Measurements from ENCODE around the gene IFT122. TPM values are rescaled to one million over a fixed set of nuclear protein-coding genes. Genes with fewer than 3 reads are reported as not detected.
"Not testable (repeated sequence)": the region's sequence is repeated elsewhere in the genome, so short reads cannot be mapped to it uniquely, and the experiment has no call there.

IFT122 gene
- total and polyA plus RNA-seq, 4 donors = 10.1 to 41.2 (median 32.2) TPM

- no peak for DNase-seq
- H3K36me3 ChIP-seq (ENCODE audit: control insufficient read depth in 1 of 2, insufficient read depth in 2 of 2, low read length in 1 of 2) = no peaks in the 10 kb centered on the region
- H3K27me3 ChIP-seq (ENCODE audit: control insufficient read depth in 1 of 2, insufficient read depth in 2 of 2, low read length in 1 of 2) = no peaks in the 10 kb centered on the region
- intact Hi-C loops (cut with DNase I) = no loop called here
- no peak for ATAC-seq (ENCODE audit: low FRiP score)
- H3K9me3 ChIP-seq (ENCODE audit: control insufficient read depth, low read length) = no peaks in the 10 kb centered on the region
- H3K27ac ChIP-seq (ENCODE audit: low read depth in 1 of 2, low read length in 2 of 2) = no peak overlapping the region
- 97 to 98% methylated on average over 5 of the region's 5 CpGs for WGBS, 2 donors
- no peak overlapping the region for H3K4me3 ChIP-seq (ENCODE audit: low read length in 2 of 2)
- no peaks in the 10 kb centered on the region for H3K4me1 ChIP-seq (ENCODE audit: control insufficient read depth in 1 of 2, insufficient read depth in 2 of 2, low read length in 2 of 2)
These were observed 102.7 kb downstream of the IFT122 start for GRCh38 chr3:129542747-129543146.

DNA sequence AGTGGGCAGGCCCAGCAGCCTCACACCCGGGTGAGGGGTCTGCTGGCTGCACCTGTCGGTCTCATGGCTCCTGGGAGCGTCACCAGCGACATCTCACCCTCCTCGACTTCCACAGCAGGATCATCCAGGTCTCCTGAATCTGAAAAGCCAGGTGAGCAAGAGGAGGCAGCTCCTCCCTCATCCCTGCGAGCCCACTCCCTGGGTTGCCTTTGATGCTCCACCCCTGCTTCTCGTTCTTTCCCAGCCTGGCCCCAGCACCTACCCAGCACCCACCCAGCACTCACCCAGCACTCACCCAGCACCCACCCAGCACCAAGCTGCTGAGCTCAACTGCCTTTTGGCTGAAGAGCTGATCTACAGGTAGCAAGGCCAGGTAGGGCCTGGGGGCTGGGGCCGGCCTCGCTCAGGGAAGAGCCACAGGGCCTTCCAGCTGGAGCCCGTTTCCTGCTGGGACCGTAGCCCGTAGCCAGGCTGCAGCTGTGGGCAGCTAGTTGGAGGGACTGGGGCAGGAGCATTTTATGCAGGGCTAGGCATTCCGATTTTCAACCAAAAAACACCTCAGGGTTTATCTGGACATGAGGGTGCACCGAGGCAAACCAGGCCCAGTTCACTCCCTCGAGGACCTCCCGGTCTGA is 103.2 kb downstream of the IFT122 start, which contains the start of gene H1-8:
TSS of gene H1-8 (plus strand) at position 20 of the 635 bp plus-strand sequence. CDS start at position 64, 44 bp downstream.
- Histone ChIP-seq H3K36me3 (ENCODE audit: control insufficient read depth in 1 of 2, insufficient read depth in 2 of 2, low read length in 1 of 2) (no peaks in the 10 kb centered on the region), H3K27ac (ENCODE audit: low read depth in 1 of 2, low read length in 2 of 2) (no peak within 1 kb of the TSS), H3K9me3 (ENCODE audit: control insufficient read depth, low read length) (no peaks in the 10 kb centered on the region), H3K4me1 (ENCODE audit: control insufficient read depth in 1 of 2, insufficient read depth in 2 of 2, low read length in 2 of 2) (no peaks in the 10 kb centered on the region), H3K4me3 (ENCODE audit: low read length in 2 of 2) (no peak within 1 kb of the TSS), H3K27me3 (ENCODE audit: control insufficient read depth in 1 of 2, insufficient read depth in 2 of 2, low read length in 1 of 2) (no peaks in the 10 kb centered on the region)
- DNase-seq (no peak), ATAC-seq (ENCODE audit: low FRiP score) (no peak)
- 90 to 91% methylated on average over 16 of the region's 16 CpGs for WGBS, 2 donors
- intact Hi-C loops (cut with DNase I) = no loop called here

GRCh38 chr3:129543999-129544398 is 104.0 kb downstream of the IFT122 start:
- ATAC-seq (ENCODE audit: low FRiP score) (no peak), DNase-seq (no peak)
- Histone ChIP-seq H3K27ac (ENCODE audit: low read depth in 1 of 2, low read length in 2 of 2) (no peak overlapping the region), H3K4me3 (ENCODE audit: low read length in 2 of 2) (no peak overlapping the region), H3K27me3 (ENCODE audit: control insufficient read depth in 1 of 2, insufficient read depth in 2 of 2, low read length in 1 of 2) (no peaks in the 10 kb centered on the region), H3K36me3 (ENCODE audit: control insufficient read depth in 1 of 2, insufficient read depth in 2 of 2, low read length in 1 of 2) (no peaks in the 10 kb centered on the region), H3K9me3 (ENCODE audit: control insufficient read depth, low read length) (no peaks in the 10 kb centered on the region), H3K4me1 (ENCODE audit: control insufficient read depth in 1 of 2, insufficient read depth in 2 of 2, low read length in 2 of 2) (no peaks in the 10 kb centered on the region)
- WGBS, 2 donors = 93 to 94% methylated on average over 9 of the region's 9 CpGs
- intact Hi-C loops (cut with DNase I) = no loop called here

DNA sequence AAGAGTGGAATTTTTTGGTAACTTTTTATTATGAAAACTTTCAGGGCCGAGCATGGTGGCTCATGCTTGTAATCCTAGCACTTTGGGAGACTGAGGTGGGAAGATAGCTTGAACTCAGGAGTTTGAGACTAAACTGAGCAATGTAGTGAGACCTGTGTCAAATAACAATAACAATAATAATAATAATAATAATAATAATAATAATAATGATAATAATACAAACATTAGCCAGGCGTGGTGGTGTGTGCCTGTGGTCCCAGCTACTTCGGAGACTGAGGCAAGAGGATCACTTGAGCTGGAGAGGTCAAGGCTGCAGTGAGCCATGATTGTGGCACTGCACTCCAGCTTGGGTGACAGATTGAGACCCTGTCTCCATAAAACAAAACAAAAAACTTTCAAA is 105.9 kb downstream of the IFT122 start:
- 89 to 95% methylated on average over 3 of the region's 3 CpGs for WGBS, 2 donors
- H3K9me3 ChIP-seq (ENCODE audit: control insufficient read depth, low read length); H3K27ac ChIP-seq (ENCODE audit: low read depth in 1 of 2, low read length in 2 of 2); H3K4me1 ChIP-seq (ENCODE audit: control insufficient read depth in 1 of 2, insufficient read depth in 2 of 2, low read length in 2 of 2); DNase-seq; H3K36me3 ChIP-seq (ENCODE audit: control insufficient read depth in 1 of 2, insufficient read depth in 2 of 2, low read length in 1 of 2); ATAC-seq (ENCODE audit: low FRiP score); H3K4me3 ChIP-seq (ENCODE audit: low read length in 2 of 2); intact Hi-C loops (cut with DNase I); H3K27me3 ChIP-seq (ENCODE audit: control insufficient read depth in 1 of 2, insufficient read depth in 2 of 2, low read length in 1 of 2): not testable (repeated sequence)

GRCh38 chr3:129547241-129547640 is 107.2 kb downstream of the IFT122 start:
- H3K4me1 ChIP-seq (ENCODE audit: control insufficient read depth in 1 of 2, insufficient read depth in 2 of 2, low read length in 2 of 2) = no peaks in the 10 kb centered on the region
- WGBS, 2 donors = 97 to 98% methylated on average over 22 to 24 of the region's 24 CpGs
- no peak overlapping the region for H3K4me3 ChIP-seq (ENCODE audit: low read length in 2 of 2)
- H3K9me3 ChIP-seq (ENCODE audit: control insufficient read depth, low read length) = no peaks in the 10 kb centered on the region
- ATAC-seq (ENCODE audit: low FRiP score) (no peak), DNase-seq (no peak)
- H3K27me3 ChIP-seq (ENCODE audit: control insufficient read depth in 1 of 2, insufficient read depth in 2 of 2, low read length in 1 of 2) = no peaks in the 10 kb centered on the region
- no peaks in the 10 kb centered on the region for H3K36me3 ChIP-seq (ENCODE audit: control insufficient read depth in 1 of 2, insufficient read depth in 2 of 2, low read length in 1 of 2)
- intact Hi-C loops (cut with DNase I) = no loop called here
- no peak overlapping the region for H3K27ac ChIP-seq (ENCODE audit: low read depth in 1 of 2, low read length in 2 of 2)

DNA sequence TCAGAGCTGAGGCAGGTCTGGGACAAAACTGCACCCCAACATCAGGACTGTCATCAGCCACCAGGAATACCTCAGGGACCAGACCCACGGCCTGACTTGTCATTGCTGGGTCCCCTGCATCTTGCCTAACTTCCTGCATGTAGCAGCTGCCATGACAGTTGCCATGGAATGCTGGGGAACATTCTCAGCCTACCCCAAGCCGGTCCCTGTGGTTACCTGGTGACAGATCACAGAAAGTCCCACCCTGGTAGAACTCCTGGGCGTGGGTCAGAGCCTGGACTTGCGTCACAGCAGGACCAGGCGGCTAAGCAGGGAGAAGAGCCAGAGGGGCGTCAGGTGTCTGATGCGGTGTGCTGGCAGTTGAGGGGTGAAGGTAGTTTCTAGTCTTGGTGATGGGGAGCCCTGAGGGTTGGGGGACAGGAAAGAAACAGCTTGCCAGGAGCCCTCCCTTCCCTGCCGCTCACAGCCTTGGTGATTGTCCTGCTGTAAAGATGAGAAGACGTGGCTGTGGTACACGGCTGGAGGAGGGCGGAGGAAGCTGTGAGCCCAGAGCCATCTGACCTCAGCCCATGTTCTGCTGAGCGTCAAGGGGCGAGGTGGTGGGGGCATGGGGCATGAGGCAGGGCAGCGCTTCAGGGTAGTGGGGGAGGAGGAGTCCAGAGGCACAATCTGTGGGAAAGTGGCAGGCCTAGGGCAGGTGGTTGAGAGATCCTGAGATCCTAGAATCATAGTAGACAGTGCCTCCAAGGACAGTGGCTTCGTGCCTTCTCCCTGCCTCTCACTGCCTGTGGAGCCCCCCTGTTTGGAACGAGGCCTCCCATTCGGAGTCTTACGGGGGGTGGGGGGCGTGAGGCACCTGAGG is 108.3 kb downstream of the IFT122 start:
- H3K9me3 ChIP-seq (ENCODE audit: control insufficient read depth, low read length) = no peaks in the 10 kb centered on the region
- no peaks in the 10 kb centered on the region for H3K27me3 ChIP-seq (ENCODE audit: control insufficient read depth in 1 of 2, insufficient read depth in 2 of 2, low read length in 1 of 2)
- no peaks in the 10 kb centered on the region for H3K4me1 ChIP-seq (ENCODE audit: control insufficient read depth in 1 of 2, insufficient read depth in 2 of 2, low read length in 2 of 2)
- no peak overlapping the region for H3K4me3 ChIP-seq (ENCODE audit: low read length in 2 of 2)
- ATAC-seq (ENCODE audit: low FRiP score) = no peak
- 93 to 96% methylated on average over 19 of the region's 19 CpGs for WGBS, 2 donors
- DNase-seq = no peak
- intact Hi-C loops (cut with DNase I) = no loop called here
- no peaks in the 10 kb centered on the region for H3K36me3 ChIP-seq (ENCODE audit: control insufficient read depth in 1 of 2, insufficient read depth in 2 of 2, low read length in 1 of 2)
- no peak overlapping the region for H3K27ac ChIP-seq (ENCODE audit: low read depth in 1 of 2, low read length in 2 of 2)

GRCh38 chr3:129549006-129549800 is 109.2 kb downstream of the IFT122 start:
- Histone ChIP-seq H3K27ac (ENCODE audit: low read depth in 1 of 2, low read length in 2 of 2) (no peak overlapping the region), H3K9me3 (ENCODE audit: control insufficient read depth, low read length) (no peaks in the 10 kb centered on the region), H3K27me3 (ENCODE audit: control insufficient read depth in 1 of 2, insufficient read depth in 2 of 2, low read length in 1 of 2) (no peaks in the 10 kb centered on the region), H3K4me1 (ENCODE audit: control insufficient read depth in 1 of 2, insufficient read depth in 2 of 2, low read length in 2 of 2) (no peaks in the 10 kb centered on the region), H3K4me3 (ENCODE audit: low read length in 2 of 2) (no peak overlapping the region), H3K36me3 (ENCODE audit: control insufficient read depth in 1 of 2, insufficient read depth in 2 of 2, low read length in 1 of 2) (no peaks in the 10 kb centered on the region)
- 91 to 94% methylated on average over 18 of the region's 18 CpGs for WGBS, 2 donors
- intact Hi-C loops (cut with DNase I) = no loop called here
- ATAC-seq (ENCODE audit: low FRiP score) (no peak), DNase-seq (no peak)

DNA sequence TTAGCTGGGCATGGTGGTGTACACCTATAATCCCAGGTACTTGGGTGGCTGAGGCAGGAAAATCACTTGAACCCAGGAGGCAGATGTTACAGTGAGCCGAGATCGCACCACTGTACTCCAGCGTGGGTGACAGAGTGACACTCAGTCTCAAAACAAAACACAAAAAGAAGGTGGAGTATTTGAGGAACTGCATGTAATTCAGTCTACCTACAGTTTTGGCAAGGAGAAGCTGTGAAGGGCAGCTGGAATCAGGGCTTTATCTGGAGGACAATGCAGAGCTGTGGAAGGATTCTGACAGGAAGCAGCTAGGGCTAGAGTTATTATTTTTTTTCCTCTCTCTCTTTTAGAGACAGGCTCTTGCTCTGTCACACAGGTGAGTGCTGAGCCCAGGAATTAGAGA is 109.8 kb downstream of the IFT122 start:
- Histone ChIP-seq H3K27me3 (ENCODE audit: control insufficient read depth in 1 of 2, insufficient read depth in 2 of 2, low read length in 1 of 2) (no peaks in the 10 kb centered on the region), H3K4me1 (ENCODE audit: control insufficient read depth in 1 of 2, insufficient read depth in 2 of 2, low read length in 2 of 2) (no peaks in the 10 kb centered on the region), H3K9me3 (ENCODE audit: control insufficient read depth, low read length) (no peaks in the 10 kb centered on the region), H3K36me3 (ENCODE audit: control insufficient read depth in 1 of 2, insufficient read depth in 2 of 2, low read length in 1 of 2) (no peaks in the 10 kb centered on the region), H3K27ac (ENCODE audit: low read depth in 1 of 2, low read length in 2 of 2) (no peak overlapping the region), H3K4me3 (ENCODE audit: low read length in 2 of 2) (no peak overlapping the region)
- intact Hi-C loops (cut with DNase I) = no loop called here
- no peak for ATAC-seq (ENCODE audit: low FRiP score)
- no peak for DNase-seq
- WGBS, 2 donors = 91 to 92% methylated on average over 3 of the region's 3 CpGs

Data from aorta (tissue), 5 donors.